ENCODE results near the gene USH2A.

USH2A gene

DNA sequence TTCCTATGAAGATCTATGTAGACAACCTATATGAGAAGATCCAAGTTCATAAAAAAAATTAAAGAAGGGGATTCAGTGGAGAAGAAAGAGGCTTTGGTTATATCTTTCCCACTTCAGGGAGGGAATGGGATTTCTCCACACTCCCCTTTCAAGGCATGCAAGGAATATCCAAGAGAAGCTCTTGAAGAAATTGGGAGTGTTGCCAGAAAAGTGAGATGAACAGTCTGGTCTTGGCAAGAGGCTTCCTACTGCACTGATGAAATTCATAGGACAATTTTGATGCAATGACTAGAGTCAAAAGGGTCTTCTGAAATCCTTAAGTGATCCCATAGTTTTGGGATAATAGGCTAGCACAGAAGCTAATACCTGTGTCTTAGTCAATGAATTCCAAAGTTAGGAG, 703.1 kb downstream of the USH2A start:
- POLR2A ChIA-PET = no interaction called here
- H3K9me3 ChIP-seq (ENCODE audit: control insufficient read depth, insufficient read depth, low read depth, low read length) = no peaks in the 10 kb centered on the region
- no peak overlapping the region for H3K4me3 ChIP-seq (ENCODE audit: low read depth, low read length)
- CTCF ChIA-PET = interaction anchor here (1.0 kb wide), 2 partner anchors 10 to 1092 kb away, joined by 3 read pairs; no protein-coding TSS in a partner anchor
- no peaks in the 10 kb centered on the region for H3K4me1 ChIP-seq (ENCODE audit: control insufficient read depth, insufficient read depth, low read length)
- TF ChIP-seq, protein P1, sequence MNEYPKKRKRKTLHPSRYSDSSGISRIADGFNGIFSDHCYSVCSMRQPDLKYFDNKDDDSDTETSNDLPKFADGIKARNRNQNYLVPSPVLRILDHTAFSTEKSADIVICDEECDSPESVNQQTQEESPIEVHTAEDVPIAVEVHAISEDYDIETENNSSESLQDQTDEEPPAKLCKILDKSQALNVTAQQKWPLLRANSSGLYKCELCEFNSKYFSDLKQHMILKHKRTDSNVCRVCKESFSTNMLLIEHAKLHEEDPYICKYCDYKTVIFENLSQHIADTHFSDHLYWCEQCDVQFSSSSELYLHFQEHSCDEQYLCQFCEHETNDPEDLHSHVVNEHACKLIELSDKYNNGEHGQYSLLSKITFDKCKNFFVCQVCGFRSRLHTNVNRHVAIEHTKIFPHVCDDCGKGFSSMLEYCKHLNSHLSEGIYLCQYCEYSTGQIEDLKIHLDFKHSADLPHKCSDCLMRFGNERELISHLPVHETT (tag by site-specific recombination; IDR thresholded peaks at IDR 0.05) = no peak
- TF ChIP-seq ZNF223 (tag by site-specific recombination; IDR thresholded peaks at IDR 0.05) (no peak), ZNF530 (tag by site-specific recombination; IDR thresholded peaks at IDR 0.05; ENCODE audit: low read depth) (no peak), ZNF549 (tag by site-specific recombination; IDR thresholded peaks at IDR 0.05) (no peak), ZNF202 (tag by site-specific recombination; IDR thresholded peaks at IDR 0.05; ENCODE audit: borderline replicate concordance) (no peak), ZXDB (tag by site-specific recombination; IDR thresholded peaks at IDR 0.05) (no peak), ZBTB8A (tag by site-specific recombination; IDR thresholded peaks at IDR 0.05) (no peak), ZNF629 (tag by site-specific recombination; IDR thresholded peaks at IDR 0.05) (no peak), ZNF76 (tag by site-specific recombination; IDR thresholded peaks at IDR 0.05; ENCODE audit: borderline replicate concordance, low read depth) (no peak), ZNF692 (tag by site-specific recombination; IDR thresholded peaks at IDR 0.05) (no peak)
- no peaks in the 10 kb centered on the region for H3K36me3 ChIP-seq (ENCODE audit: control insufficient read depth in 2 of 2, insufficient read depth in 1 of 2, low read length in 2 of 2)
- no peak overlapping the region for H3K27ac ChIP-seq (ENCODE audit: extremely low read depth, low read depth, low read length)

- ChIA-PET POLR2A (no interaction called here), CTCF (interaction anchor here (0.6 kb wide), 1 partner anchor 12 kb away, joined by 4 read pairs; no protein-coding TSS in a partner anchor)
- H3K4me3 ChIP-seq (ENCODE audit: low read depth, low read length) = no peak overlapping the region
- no peak overlapping the region for H3K27ac ChIP-seq (ENCODE audit: extremely low read depth, low read depth, low read length)
- H3K4me1 ChIP-seq (ENCODE audit: control insufficient read depth, insufficient read depth, low read length) = no peaks in the 10 kb centered on the region
- H3K36me3 ChIP-seq (ENCODE audit: control insufficient read depth in 2 of 2, insufficient read depth in 1 of 2, low read length in 2 of 2) = no peaks in the 10 kb centered on the region
- no peak for TF ChIP-seq ZNF501 (tag by site-specific recombination; IDR thresholded peaks at IDR 0.05)
- no peaks in the 10 kb centered on the region for H3K9me3 ChIP-seq (ENCODE audit: control insufficient read depth, insufficient read depth, low read depth, low read length)
These were observed 703.7 kb downstream of the USH2A start for GRCh38 chr1:215719552-215719951.

GRCh38 chr1:215718575-215719287, 704.5 kb downstream of the USH2A start:
- H3K36me3 ChIP-seq (ENCODE audit: control insufficient read depth in 2 of 2, insufficient read depth in 1 of 2, low read length in 2 of 2) = no peaks in the 10 kb centered on the region
- H3K27ac ChIP-seq (ENCODE audit: extremely low read depth, low read depth, low read length) = no peak overlapping the region
- no peaks in the 10 kb centered on the region for H3K9me3 ChIP-seq (ENCODE audit: control insufficient read depth, insufficient read depth, low read depth, low read length)
- ChIA-PET POLR2A (no interaction called here), CTCF (interaction anchor here (1.1 to 1.6 kb wide), 2 partner anchors 9 to 11 kb away, joined by 4 to 7 read pairs; no protein-coding TSS in a partner anchor)
- no peaks in the 10 kb centered on the region for H3K4me1 ChIP-seq (ENCODE audit: control insufficient read depth, insufficient read depth, low read length)
- no peak overlapping the region for H3K4me3 ChIP-seq (ENCODE audit: low read depth, low read length)
- TF ChIP-seq ZNF660 (tag by site-specific recombination; IDR thresholded peaks at IDR 0.05) = no peak
- TF ChIP-seq ZEB2 (tag by site-specific recombination; IDR thresholded peaks at IDR 0.05) = no peak
- TF ChIP-seq ZNF248 (tag by site-specific recombination; IDR thresholded peaks at IDR 0.05) = no peak
- TF ChIP-seq ZBTB1 (tag by site-specific recombination; IDR thresholded peaks at IDR 0.05) = no peak
- no peak for TF ChIP-seq ZNF211 (tag by site-specific recombination; IDR thresholded peaks at IDR 0.05; ENCODE audit: low read depth)
- no peak for TF ChIP-seq ZNF121 (tag by site-specific recombination; IDR thresholded peaks at IDR 0.05)
- no peak for TF ChIP-seq ZNF302 (tag by site-specific recombination; IDR thresholded peaks at IDR 0.05; ENCODE audit: low read depth)
- no peak for TF ChIP-seq ZNF76 (tag by site-specific recombination; IDR thresholded peaks at IDR 0.05; ENCODE audit: borderline replicate concordance, low read depth)
- TF ChIP-seq KLF10 (tag by site-specific recombination; IDR thresholded peaks at IDR 0.05) = no peak
- TF ChIP-seq ZNF138 (tag by site-specific recombination; IDR thresholded peaks at IDR 0.05; ENCODE audit: borderline replicate concordance) = no peak
- TF ChIP-seq, protein P2, sequence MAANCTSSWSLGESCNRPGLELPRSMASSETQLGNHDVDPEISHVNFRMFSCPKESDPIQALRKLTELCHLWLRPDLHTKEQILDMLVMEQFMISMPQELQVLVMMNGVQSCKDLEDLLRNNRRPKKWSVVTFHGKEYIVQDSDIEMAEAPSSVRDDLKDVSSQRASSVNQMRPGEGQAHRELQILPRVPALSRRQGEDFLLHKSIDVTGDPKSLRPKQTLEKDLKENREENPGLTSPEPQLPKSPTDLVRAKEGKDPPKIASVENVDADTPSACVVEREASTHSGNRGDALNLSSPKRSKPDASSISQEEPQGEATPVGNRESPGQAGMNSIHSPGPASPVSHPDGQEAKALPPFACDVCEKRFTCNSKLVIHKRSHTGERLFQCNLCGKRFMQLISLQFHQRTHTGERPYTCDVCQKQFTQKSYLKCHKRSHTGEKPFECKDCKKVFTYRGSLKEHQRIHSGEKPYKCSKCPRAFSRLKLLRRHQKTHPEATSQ (tag by site-specific recombination; IDR thresholded peaks at IDR 0.05) = no peak
- no peak for TF ChIP-seq ZNF600 (tag by site-specific recombination; IDR thresholded peaks at IDR 0.05)
- no peak for TF ChIP-seq ZNF391 (tag by site-specific recombination; IDR thresholded peaks at IDR 0.05; ENCODE audit: borderline replicate concordance, low read depth)
- no peak for TF ChIP-seq PRDM10 (tag by site-specific recombination; IDR thresholded peaks at IDR 0.05)

Data from HEK293 (cell line).